Gastroesophageal sphincter (tissue), 3 donors: Measurements from ENCODE around the gene MVB12B.

ENCODE experiments used
- POLR2A ChIP-seq, 2 donors: fragments of 450-650 bp; IDR thresholded peaks; one replicate each; pipeline ENCODE4 v1.6.1; 2017; ENCODE audit warnings: antibody characterized with exemption in 2 of 2, mild to moderate bottlenecking in 2 of 2, moderate library complexity in 1 of 2
- POLR2AphosphoS5 ChIP-seq: sonication (generic); formaldehyde crosslinking; IDR thresholded peaks from one replicate; pipeline ENCODE4 v1.6.1; 2017; ENCODE audit warnings: antibody characterized with exemption
- TF ChIP-seq, protein P1 (sequence below), 4 experiments: fragments of 200-600 bp in 2 of 4; fragments of 450-650 bp in 2 of 4; sonication (generic) in 1 of 4; IDR thresholded peaks; one replicate each; pipeline ENCODE4 v1.5.1; 2017 to 2019; ENCODE audit warnings: antibody characterized with exemption in 4 of 4, mild to moderate bottlenecking in 2 of 4, moderate library complexity in 2 of 4

DNA sequence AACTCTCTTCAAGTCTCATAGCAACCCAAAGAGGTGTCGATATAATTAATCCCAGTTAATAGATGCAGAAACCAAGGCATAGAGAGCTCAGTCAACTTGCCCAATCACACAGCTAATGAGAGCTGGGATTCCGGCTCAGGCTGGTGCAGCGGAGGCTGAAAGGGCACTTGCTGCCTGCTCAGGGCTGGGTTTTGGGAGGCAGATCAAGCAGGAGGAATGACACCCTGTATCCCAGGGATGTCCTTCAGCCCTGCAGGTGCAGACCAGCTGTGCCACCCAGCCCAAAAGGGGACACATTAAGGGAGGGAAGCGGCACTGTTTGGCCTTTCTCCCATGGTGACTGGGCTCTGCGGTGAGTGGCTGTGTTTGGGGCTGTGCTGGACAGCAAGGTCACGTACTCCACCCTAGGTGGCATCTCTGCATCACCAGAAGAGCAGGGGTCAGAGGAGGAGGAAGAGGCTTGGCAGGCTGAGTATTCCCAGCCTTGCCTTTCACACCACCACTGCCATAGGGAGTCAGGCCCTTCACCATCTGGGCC is 124.1 kb downstream of the MVB12B start:
- no peak for TF ChIP-seq POLR2A (IDR thresholded peaks at IDR 0.05)
- no peak for TF ChIP-seq POLR2AphosphoS5
- TF ChIP-seq, protein P1, sequence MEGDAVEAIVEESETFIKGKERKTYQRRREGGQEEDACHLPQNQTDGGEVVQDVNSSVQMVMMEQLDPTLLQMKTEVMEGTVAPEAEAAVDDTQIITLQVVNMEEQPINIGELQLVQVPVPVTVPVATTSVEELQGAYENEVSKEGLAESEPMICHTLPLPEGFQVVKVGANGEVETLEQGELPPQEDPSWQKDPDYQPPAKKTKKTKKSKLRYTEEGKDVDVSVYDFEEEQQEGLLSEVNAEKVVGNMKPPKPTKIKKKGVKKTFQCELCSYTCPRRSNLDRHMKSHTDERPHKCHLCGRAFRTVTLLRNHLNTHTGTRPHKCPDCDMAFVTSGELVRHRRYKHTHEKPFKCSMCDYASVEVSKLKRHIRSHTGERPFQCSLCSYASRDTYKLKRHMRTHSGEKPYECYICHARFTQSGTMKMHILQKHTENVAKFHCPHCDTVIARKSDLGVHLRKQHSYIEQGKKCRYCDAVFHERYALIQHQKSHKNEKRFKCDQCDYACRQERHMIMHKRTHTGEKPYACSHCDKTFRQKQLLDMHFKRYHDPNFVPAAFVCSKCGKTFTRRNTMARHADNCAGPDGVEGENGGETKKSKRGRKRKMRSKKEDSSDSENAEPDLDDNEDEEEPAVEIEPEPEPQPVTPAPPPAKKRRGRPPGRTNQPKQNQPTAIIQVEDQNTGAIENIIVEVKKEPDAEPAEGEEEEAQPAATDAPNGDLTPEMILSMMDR (IDR thresholded peaks at IDR 0.05) = no peak
